GM19328 (cell line): Measurements from ENCODE around the gene C17orf50.

Source experiments
- ATAC-seq: cut with Tn5 transposase; IDR thresholded peaks from one replicate; pipeline ENCODE4 v1.9.1; 2021; ENCODE audit warnings: mild to moderate bottlenecking, moderate library complexity; ENCODE audit not compliant: unreplicated experiment

The C17orf50 gene

GRCh38 chr17:35760587-35760986 lies at the start of gene C17orf50:
TSS of gene C17orf50 (plus strand) at chr17:35760887. CDS start at chr17:35760942, 55 bp downstream.
- no peak for ATAC-seq

GRCh38 chr17:35710950-35711349 lies 49.7 kb upstream of the C17orf50 start:
- ATAC-seq = no peak

GRCh38 chr17:35713069-35713728 lies 47.5 kb upstream of the C17orf50 start:
- no peak for ATAC-seq

- ATAC-seq = no peak
These were observed 45.7 kb upstream of the C17orf50 start for GRCh38 chr17:35714988-35715387.

- no peak for ATAC-seq
These were observed 45.3 kb upstream of the C17orf50 start for GRCh38 chr17:35715416-35715815.

GRCh38 chr17:35716173-35716572 lies 44.5 kb upstream of the C17orf50 start:
- ATAC-seq = no peak

GRCh38 chr17:35716897-35717465 lies 43.7 kb upstream of the C17orf50 start:
- no peak for ATAC-seq

GRCh38 chr17:35717475-35717874 lies 43.2 kb upstream of the C17orf50 start:
- no peak for ATAC-seq

- no peak for ATAC-seq
These were observed 37.0 kb upstream of the C17orf50 start for GRCh38 chr17:35723735-35724134.

GRCh38 chr17:35725058-35725457 lies 35.6 kb upstream of the C17orf50 start:
- ATAC-seq = no peak

GRCh38 chr17:35725802-35726126 lies 34.9 kb upstream of the C17orf50 start:
- no peak for ATAC-seq

GRCh38 chr17:35726127-35726952 lies 34.3 kb upstream of the C17orf50 start:
- ATAC-seq = no peak

- ATAC-seq = no peak
These were observed 33.7 kb upstream of the C17orf50 start for GRCh38 chr17:35726953-35727460.

GRCh38 chr17:35727635-35728034 lies 33.1 kb upstream of the C17orf50 start:
- no peak for ATAC-seq

- ATAC-seq = no peak
These were observed 32.1 kb upstream of the C17orf50 start for GRCh38 chr17:35728551-35728950.

GRCh38 chr17:35729405-35729833 lies 31.3 kb upstream of the C17orf50 start:
- no peak for ATAC-seq

GRCh38 chr17:35730400-35731005 lies 30.2 kb upstream of the C17orf50 start:
- no peak for ATAC-seq

GRCh38 chr17:35731239-35731916 lies 29.3 kb upstream of the C17orf50 start, which contains the start of gene RASL10B:
TSS of gene RASL10B (plus strand) at chr17:35731639. CDS start at chr17:35735185, 3,546 bp downstream.
- no peak for ATAC-seq

- no peak for ATAC-seq
These were observed 28.5 kb upstream of the C17orf50 start for GRCh38 chr17:35731917-35732805.

GRCh38 chr17:35732806-35733136 lies 27.9 kb upstream of the C17orf50 start:
- no peak for ATAC-seq
